ENCODE measurements around the gene TSHZ2.

DNA sequence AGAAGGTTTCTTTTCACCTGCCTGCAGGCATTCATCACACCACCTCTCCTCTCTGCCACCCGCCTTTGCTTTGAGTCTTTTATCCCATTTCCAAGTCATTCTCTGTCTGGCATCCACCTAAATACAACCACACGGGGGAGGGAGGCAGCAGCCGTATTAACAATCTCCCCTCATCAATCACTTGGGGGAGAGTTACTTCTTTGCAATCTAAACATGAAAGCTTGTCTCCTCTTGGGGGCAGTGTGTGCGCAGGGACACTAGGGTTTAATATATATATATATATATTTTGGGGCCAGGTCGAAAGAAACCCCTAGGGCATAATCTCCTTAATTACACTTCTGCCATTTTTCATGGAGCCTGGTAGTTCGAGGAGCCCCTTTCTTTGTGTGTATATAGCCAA is 214.5 kb downstream of the TSHZ2 start:
- TF ChIP-seq CEBPB (IDR thresholded peaks at IDR 0.05): no peak
- no peak for TF ChIP-seq EGR1 (IDR thresholded peaks at IDR 0.05)
- TF ChIP-seq, protein P1, sequence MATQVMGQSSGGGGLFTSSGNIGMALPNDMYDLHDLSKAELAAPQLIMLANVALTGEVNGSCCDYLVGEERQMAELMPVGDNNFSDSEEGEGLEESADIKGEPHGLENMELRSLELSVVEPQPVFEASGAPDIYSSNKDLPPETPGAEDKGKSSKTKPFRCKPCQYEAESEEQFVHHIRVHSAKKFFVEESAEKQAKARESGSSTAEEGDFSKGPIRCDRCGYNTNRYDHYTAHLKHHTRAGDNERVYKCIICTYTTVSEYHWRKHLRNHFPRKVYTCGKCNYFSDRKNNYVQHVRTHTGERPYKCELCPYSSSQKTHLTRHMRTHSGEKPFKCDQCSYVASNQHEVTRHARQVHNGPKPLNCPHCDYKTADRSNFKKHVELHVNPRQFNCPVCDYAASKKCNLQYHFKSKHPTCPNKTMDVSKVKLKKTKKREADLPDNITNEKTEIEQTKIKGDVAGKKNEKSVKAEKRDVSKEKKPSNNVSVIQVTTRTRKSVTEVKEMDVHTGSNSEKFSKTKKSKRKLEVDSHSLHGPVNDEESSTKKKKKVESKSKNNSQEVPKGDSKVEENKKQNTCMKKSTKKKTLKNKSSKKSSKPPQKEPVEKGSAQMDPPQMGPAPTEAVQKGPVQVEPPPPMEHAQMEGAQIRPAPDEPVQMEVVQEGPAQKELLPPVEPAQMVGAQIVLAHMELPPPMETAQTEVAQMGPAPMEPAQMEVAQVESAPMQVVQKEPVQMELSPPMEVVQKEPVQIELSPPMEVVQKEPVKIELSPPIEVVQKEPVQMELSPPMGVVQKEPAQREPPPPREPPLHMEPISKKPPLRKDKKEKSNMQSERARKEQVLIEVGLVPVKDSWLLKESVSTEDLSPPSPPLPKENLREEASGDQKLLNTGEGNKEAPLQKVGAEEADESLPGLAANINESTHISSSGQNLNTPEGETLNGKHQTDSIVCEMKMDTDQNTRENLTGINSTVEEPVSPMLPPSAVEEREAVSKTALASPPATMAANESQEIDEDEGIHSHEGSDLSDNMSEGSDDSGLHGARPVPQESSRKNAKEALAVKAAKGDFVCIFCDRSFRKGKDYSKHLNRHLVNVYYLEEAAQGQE (IDR thresholded peaks at IDR 0.05; ENCODE audit: low read depth): no peak
- TF ChIP-seq EP300 (IDR thresholded peaks at IDR 0.05; ENCODE audit: borderline replicate concordance): no peak
- no peak for TF ChIP-seq TEAD4 (IDR thresholded peaks at IDR 0.05)
- no peak for TF ChIP-seq RAD21 (IDR thresholded peaks at IDR 0.05; ENCODE audit: low read depth)
- no peak for TF ChIP-seq TAF1 (IDR thresholded peaks at IDR 0.05; ENCODE audit: low read depth)
- no peak for TF ChIP-seq CREB1 (IDR thresholded peaks at IDR 0.05; ENCODE audit: low read depth)
- no peak for TF ChIP-seq USF1 (IDR thresholded peaks at IDR 0.05)
- TF ChIP-seq, protein P2, sequence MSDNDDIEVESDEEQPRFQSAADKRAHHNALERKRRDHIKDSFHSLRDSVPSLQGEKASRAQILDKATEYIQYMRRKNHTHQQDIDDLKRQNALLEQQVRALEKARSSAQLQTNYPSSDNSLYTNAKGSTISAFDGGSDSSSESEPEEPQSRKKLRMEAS (IDR thresholded peaks at IDR 0.05): no peak

Measured in Ishikawa (cell line).